ENCODE data around the gene DPCD. TPM values are rescaled to one million over a fixed set of nuclear protein-coding genes. Genes with fewer than 3 reads are reported as not detected.

Gene DPCD
- total RNA-seq, result 13.9 TPM
- polyA plus RNA-seq, result 21.9 TPM

- no peaks in the 10 kb centered on the region for H3K4me1 ChIP-seq (ENCODE audit: insufficient read depth)
- DNase-seq (ENCODE audit: extremely low spot score), result peak; percentile 93
- no peaks in the 10 kb centered on the region for H3K36me3 ChIP-seq (ENCODE audit: insufficient read depth)
- peak within 1 kb of the TSS; percentile 83 for H3K4me3 ChIP-seq (ENCODE audit: low read depth, low read length)
- no peak within 1 kb of the TSS for H3K27ac ChIP-seq (ENCODE audit: low read depth)
- under 1% methylated on average over 50 of the region's 50 CpGs for WGBS
Observed at GRCh38 chr10:101587725-101588653, at the start of gene DPCD, which contains the start of gene POLL. Gene DPCD, plus strand, starts transcription at chr10:101588321. Its CDS starts 16 bp downstream, at chr10:101588337. Gene POLL, minus strand, starts transcription at chr10:101588257. Its CDS starts 897 bp downstream, at chr10:101587360.

DNA sequence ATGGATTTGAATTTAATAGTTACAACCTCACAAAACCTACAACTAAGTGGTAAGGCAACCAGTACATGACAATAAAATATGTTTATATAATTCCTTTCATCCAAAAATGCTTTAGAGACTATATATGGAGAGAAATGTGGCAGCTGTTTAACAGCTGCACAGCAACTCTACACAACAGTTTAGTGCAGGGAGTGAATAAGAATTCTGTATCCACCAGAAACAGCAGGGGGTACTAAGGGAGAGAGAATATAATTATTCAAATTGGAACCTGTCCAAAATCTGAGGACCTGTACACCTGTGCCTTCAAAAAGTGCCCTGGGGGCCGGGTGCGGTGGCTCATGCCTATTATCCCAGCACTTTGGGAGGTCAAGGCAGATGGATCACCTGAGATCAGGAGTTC, 49.7 kb upstream of the DPCD start:
- Histone ChIP-seq H3K4me3 (ENCODE audit: low read depth, low read length) (no peak overlapping the region), H3K36me3 (ENCODE audit: insufficient read depth) (no peaks in the 10 kb centered on the region), H3K4me1 (ENCODE audit: insufficient read depth) (no peaks in the 10 kb centered on the region), H3K27ac (ENCODE audit: low read depth) (no peak overlapping the region)
- 95% methylated on average over 2 of the region's 2 CpGs for WGBS
- no peak for DNase-seq (ENCODE audit: extremely low spot score)

GRCh38 chr10:101545898-101546297, 42.2 kb upstream of the DPCD start:
- Histone ChIP-seq H3K36me3 (ENCODE audit: insufficient read depth) (no peaks in the 10 kb centered on the region), H3K4me1 (ENCODE audit: insufficient read depth) (no peaks in the 10 kb centered on the region)
- DNase-seq (ENCODE audit: extremely low spot score), result no peak

DNA sequence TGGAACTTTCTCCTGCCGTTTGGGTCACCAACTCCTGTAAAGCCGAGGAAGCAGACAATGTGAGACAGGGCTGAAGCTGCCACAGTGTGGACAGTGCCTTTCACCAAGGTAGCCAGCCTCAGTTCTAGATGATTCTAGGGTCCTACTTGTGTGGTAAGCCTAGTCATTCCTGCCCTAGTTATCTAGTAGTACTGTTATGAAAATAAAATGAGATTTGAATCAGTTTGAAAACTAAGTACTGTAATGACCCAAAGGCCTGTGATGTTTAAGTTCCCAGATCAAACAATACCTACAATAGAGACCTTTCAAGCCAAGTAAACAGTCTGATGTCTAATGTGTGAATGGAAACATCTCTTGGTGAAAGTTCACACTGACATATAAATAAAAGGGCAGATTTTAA, 37.2 kb upstream of the DPCD start:
- WGBS, result 95% methylated on average over 2 of the region's 2 CpGs
- peaks cover 4% of the 10 kb centered on the region for H3K36me3 ChIP-seq (ENCODE audit: insufficient read depth)

More at GRCh38 chr10:101545898-101546297, 42.2 kb upstream of the DPCD start:
- no peak overlapping the region for H3K27ac ChIP-seq (ENCODE audit: low read depth)
- no peak overlapping the region for H3K4me3 ChIP-seq (ENCODE audit: low read depth, low read length)

DNA sequence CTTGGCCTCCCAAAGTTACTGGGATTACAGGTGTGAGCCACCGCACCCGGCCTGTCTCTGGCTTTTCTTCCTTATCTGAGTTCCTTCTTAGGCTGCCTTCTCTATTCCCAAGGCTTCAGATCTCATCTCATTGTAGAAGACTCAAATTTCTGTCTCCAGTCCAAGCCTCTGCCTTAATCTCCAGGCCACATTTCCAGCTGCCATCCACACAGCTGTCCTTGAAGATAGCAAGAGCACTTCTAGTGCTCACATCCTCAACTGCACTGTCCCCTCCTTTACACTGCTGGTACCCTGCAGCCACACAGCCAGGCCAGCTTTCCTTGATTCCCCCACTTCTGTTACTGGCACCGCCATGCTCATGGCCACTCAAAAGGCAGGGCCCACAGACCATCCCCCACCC, 35.7 kb upstream of the DPCD start:
- Histone ChIP-seq H3K36me3 (ENCODE audit: insufficient read depth) (peaks cover 4% of the 10 kb centered on the region), H3K27ac (ENCODE audit: low read depth) (no peak overlapping the region), H3K4me1 (ENCODE audit: insufficient read depth) (no peaks in the 10 kb centered on the region), H3K4me3 (ENCODE audit: low read depth, low read length) (no peak overlapping the region)
- DNase-seq (ENCODE audit: extremely low spot score), result no peak
- 95% methylated on average over 3 of the region's 3 CpGs for WGBS

More for the DNA sequence above, 37.2 kb upstream of the DPCD start:
- Histone ChIP-seq H3K4me3 (ENCODE audit: low read depth, low read length) (no peak overlapping the region), H3K4me1 (ENCODE audit: insufficient read depth) (no peaks in the 10 kb centered on the region), H3K27ac (ENCODE audit: low read depth) (no peak overlapping the region)
- no peak for DNase-seq (ENCODE audit: extremely low spot score)

DNA sequence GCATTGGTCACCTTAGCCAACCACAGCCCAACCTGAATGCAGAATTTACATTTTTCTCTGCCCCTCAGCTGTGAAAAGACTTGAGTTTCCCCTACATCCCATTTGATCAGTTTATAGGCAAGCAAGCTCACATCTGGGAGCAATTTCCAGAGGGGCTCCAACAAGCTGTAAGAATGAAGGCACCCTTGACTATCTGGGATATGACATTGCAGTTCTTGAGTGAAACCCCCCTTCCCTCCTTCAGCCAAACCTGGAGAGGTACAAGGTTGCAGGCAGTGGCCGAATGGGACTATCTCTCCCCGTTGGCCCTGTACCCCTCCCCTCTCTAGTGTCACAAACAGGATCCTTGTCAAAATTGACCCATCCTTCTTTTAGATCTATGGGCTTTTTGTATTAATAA, 30.6 kb upstream of the DPCD start:
- no peaks in the 10 kb centered on the region for H3K4me1 ChIP-seq (ENCODE audit: insufficient read depth)
- H3K36me3 ChIP-seq (ENCODE audit: insufficient read depth), result peaks cover under 1% of the 10 kb centered on the region
- no peak for DNase-seq (ENCODE audit: extremely low spot score)
- 82% methylated on average over 2 of the region's 2 CpGs for WGBS
- H3K4me3 ChIP-seq (ENCODE audit: low read depth, low read length), result no peak overlapping the region
- no peak overlapping the region for H3K27ac ChIP-seq (ENCODE audit: low read depth)

GRCh38 chr10:101558204-101558603, 29.9 kb upstream of the DPCD start:
- Histone ChIP-seq H3K36me3 (ENCODE audit: insufficient read depth) (no peaks in the 10 kb centered on the region), H3K4me1 (ENCODE audit: insufficient read depth) (no peaks in the 10 kb centered on the region), H3K4me3 (ENCODE audit: low read depth, low read length) (no peak overlapping the region), H3K27ac (ENCODE audit: low read depth) (no peak overlapping the region)
- WGBS, result 53% methylated on average over 2 of the region's 2 CpGs
- no peak for DNase-seq (ENCODE audit: extremely low spot score)

DNA sequence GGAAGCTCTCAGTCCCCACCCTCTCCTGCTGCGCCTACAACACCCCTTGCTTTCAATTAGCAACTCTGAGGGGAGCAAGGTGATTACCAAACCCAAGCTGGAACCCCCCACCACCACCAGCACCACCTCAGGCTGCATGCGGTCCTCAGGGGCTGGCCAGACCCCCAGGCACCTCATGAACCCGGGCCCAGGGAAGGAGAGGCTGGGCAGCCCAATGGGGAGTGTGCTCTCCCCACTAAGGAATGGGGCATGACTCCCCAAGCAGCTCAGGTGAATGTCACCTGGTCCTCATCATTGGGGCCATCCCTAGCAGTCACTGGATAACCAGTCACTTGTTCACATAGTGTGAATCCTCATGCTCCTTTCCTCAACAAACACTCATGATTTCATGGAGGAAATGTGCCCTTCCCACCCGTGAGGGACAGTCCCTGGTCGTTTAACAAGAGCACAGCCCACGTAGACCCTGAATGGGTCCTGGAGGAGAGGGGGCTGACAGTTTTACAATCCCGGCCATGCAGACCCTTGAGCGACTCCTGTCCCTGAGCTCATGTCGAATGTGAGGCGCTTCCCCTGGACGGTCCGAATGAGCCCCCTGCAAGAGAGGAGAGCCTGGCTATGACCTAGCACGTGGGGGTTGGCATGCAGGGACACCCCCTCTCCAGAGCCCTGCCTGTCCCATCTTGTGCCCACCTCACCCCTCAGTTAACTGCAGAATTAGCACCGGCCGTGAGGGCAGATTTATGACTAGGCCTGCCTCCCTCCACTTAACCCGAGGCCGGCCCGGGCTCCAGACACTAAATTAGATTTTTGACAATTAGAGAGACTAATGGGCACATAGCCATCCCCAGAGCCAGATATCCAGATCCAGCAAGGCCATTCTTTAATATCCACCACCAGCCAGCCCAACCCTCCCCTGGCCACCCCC, 29.2 kb upstream of the DPCD start:
- no peak overlapping the region for H3K27ac ChIP-seq (ENCODE audit: low read depth)
- no peaks in the 10 kb centered on the region for H3K36me3 ChIP-seq (ENCODE audit: insufficient read depth)
- H3K4me3 ChIP-seq (ENCODE audit: low read depth, low read length), result no peak overlapping the region
- H3K4me1 ChIP-seq (ENCODE audit: insufficient read depth), result no peaks in the 10 kb centered on the region
- WGBS, result 49% methylated on average over 18 of the region's 18 CpGs
- DNase-seq (ENCODE audit: extremely low spot score), result no peak

DNA sequence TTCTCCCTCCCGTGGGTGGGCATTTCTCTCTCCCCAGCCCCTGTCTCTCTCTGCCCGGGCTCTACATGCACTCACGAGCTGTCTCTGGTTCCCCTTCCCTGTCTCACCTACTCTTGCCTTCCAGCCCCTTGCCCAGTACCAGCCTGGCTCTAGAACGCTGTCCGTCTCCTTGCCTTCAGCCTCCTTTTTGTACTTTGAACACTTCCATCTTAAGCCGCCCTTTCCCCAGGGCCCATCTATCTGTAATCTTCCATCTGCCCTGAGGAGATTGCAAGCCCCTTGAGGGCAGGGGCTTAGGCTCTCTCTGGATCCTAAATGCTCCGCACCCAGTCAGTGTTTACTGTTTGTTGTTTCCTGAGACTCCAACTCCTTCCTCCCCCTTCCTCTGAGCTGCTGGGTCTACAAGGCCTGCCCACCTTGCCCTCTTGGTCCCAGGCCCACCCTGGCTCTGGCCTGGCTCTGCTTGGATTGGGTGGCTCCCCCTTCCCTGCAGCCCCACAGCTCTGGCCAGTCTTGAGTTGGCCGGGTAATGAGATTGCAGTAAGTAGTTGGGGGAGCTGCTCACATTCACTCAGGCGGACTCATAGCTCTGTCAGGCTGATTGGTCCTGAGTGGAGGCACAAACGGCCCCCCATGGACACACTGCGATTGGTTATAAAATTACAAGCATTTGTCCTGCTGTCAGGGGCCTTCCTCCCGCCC, 28.4 kb upstream of the DPCD start:
- 71% methylated on average over 12 of the region's 12 CpGs for WGBS
- Histone ChIP-seq H3K4me3 (ENCODE audit: low read depth, low read length) (no peak overlapping the region), H3K36me3 (ENCODE audit: insufficient read depth) (no peaks in the 10 kb centered on the region), H3K4me1 (ENCODE audit: insufficient read depth) (no peaks in the 10 kb centered on the region), H3K27ac (ENCODE audit: low read depth) (no peak overlapping the region)
- DNase-seq (ENCODE audit: extremely low spot score), result no peak

DNA sequence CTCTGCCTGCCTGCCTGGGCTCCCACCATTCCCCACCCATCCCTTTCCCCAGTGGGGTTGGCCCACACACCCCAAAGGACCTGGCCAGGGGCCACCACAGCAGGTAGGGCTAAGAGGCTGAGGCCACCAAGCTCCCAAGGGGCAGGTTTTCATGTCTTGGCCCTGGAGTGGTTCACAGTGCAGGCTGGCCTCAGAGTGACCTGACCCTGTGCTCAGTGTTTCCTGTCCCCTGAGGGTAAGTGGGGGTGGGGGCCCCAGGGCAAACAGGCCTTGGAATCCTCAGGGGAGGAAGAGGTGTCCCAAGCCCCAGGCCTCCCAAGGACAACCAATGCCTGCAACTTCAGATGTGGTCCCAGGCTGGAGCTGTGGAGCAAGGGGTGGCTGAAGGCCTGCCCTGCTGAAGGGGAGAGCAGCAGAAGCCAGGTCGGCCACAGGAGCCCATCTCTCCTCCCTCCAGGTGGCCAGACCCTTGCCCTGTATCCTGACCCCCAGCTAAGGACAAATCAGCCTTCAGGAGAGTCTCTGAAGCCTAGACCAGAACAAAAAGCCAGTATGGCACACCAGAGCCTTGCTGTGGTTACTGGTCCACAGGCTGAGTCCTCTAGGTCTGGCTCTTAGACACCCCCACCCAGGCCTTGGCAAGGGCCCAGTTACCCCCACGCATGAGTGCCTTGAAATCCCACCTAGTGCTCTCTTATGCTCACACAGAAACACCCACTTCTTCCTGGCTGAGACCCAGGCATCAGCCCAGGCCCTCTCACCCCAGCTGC, 27.6 kb upstream of the DPCD start:
- H3K27ac ChIP-seq (ENCODE audit: low read depth), result no peak overlapping the region
- H3K36me3 ChIP-seq (ENCODE audit: insufficient read depth), result no peaks in the 10 kb centered on the region
- no peak overlapping the region for H3K4me3 ChIP-seq (ENCODE audit: low read depth, low read length)
- no peaks in the 10 kb centered on the region for H3K4me1 ChIP-seq (ENCODE audit: insufficient read depth)
- 55% methylated on average over 2 of the region's 2 CpGs for WGBS
- DNase-seq (ENCODE audit: extremely low spot score), result no peak

DNA sequence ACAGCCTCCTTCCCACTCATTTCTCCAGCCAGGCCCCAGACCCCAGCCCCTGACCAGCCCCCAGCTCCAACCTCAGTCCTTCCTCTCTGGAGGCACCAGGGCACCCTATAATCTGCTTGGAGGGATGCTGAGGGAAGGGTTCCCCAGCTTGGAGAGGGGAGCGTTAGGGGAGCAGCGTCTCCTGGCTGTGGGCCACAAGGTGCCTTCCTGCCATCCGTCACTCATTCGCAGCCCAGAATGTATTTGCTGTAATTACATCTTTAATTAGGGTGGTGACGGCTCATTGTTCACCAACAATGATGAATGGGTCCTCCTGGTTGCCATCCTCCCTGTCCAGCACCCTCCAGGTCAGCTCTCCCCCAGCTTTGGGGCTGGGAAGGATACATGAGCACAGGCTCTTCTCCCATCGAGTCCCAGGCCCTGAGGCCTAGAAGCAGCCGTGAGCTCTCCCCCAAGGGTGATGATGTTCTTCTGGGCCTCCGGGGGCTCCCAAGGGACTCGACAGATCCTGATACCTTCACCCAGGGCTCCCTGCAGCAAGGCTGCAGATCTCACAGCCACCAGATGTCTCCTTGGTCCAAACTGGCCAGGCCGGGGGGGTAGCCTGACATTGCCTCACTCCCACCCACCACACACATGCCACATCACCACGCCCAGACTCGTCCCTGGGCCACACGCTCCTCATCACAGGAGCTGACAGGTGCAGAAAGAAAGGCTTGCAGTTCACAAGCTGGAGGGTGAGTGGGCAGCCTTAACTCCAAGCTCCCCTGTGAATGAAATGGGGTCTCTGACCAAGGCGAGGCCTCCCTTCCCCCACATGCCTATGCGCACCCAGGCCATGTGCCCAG, 26.8 kb upstream of the DPCD start:
- Histone ChIP-seq H3K27ac (ENCODE audit: low read depth) (no peak overlapping the region), H3K4me1 (ENCODE audit: insufficient read depth) (no peaks in the 10 kb centered on the region), H3K4me3 (ENCODE audit: low read depth, low read length) (no peak overlapping the region), H3K36me3 (ENCODE audit: insufficient read depth) (no peaks in the 10 kb centered on the region)
- no peak for DNase-seq (ENCODE audit: extremely low spot score)
- 78% methylated on average over 15 of the region's 15 CpGs for WGBS

DNA sequence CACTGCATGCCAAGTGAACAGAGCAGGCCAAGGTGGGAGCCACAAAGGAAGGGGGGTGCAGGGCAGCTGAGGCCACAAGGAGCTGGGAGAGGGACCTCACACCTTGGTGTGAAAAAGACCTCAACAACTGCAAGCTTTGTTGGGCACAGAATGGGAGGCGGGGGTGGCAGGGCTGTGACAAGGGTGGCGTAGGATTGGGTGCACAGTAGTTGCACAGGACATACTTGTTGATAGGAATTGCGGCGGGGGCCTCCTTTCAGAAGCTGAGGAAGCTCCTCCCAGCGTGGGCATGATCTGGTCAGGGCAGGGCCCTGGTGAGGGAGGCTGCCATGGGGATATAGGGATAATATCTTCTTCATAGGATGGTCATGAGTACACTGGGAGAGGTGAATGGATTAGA, 25.9 kb upstream of the DPCD start:
- H3K27ac ChIP-seq (ENCODE audit: low read depth), result no peak overlapping the region
- H3K4me1 ChIP-seq (ENCODE audit: insufficient read depth), result no peaks in the 10 kb centered on the region
- WGBS, result 80% methylated on average over 5 of the region's 5 CpGs
- H3K36me3 ChIP-seq (ENCODE audit: insufficient read depth), result no peaks in the 10 kb centered on the region
- H3K4me3 ChIP-seq (ENCODE audit: low read depth, low read length), result no peak overlapping the region
- no peak for DNase-seq (ENCODE audit: extremely low spot score)
